Measurements from ENCODE around the gene AIP. TPM values are rescaled to one million over a fixed set of nuclear protein-coding genes. Genes with fewer than 3 reads are reported as not detected.

AIP gene
- total RNA-seq (61.5 TPM), polyA plus RNA-seq (ENCODE audit: insufficient read depth, low read depth, low replicate concordance) (135 TPM)
- long read RNA-seq, donor 1, transcript AIP-201 (6 exons, 1,221 nt), result major isoform, 20 of 23 reads
- long read RNA-seq, donor 1, partial matches to known transcripts, result 0 of 23 reads
- long read RNA-seq, donor 1, other reads (novel, unspliced or antisense), result 0 of 23 reads
- long read RNA-seq, donor 2, transcript AIP-201 (6 exons, 1,221 nt), result major isoform, 27 of 28 reads
- long read RNA-seq, donor 2, partial matches to known transcripts, result 0 of 28 reads
- long read RNA-seq, donor 2, other reads (novel, unspliced or antisense), result 0 of 28 reads
- long read RNA-seq, donor 3, transcript AIP-201 (6 exons, 1,221 nt), result major isoform, 34 of 34 reads
- long read RNA-seq, donor 3, partial matches to known transcripts, result 0 of 34 reads
- long read RNA-seq, donor 3, other reads (novel, unspliced or antisense), result 0 of 34 reads
- long read RNA-seq, donor 4, transcript AIP-201 (6 exons, 1,221 nt), result major isoform, 20 of 21 reads
- long read RNA-seq, donor 4, partial matches to known transcripts, result 0 of 21 reads
- long read RNA-seq, donor 4, other reads (novel, unspliced or antisense), result 0 of 21 reads
- long read RNA-seq, donor 5, partial matches to known transcripts, result 0 of 2 reads
- long read RNA-seq, donor 5, other reads (novel, unspliced or antisense), result 0 of 2 reads
- long read RNA-seq, donor 6, transcript AIP-201 (6 exons, 1,221 nt), result major isoform, 20 of 24 reads
- long read RNA-seq, donor 6, partial matches to known transcripts, result 0 of 24 reads
- long read RNA-seq, donor 6, other reads (novel, unspliced or antisense), result 0 of 24 reads
- long read RNA-seq, donor 7, transcript AIP-201 (6 exons, 1,221 nt), result major isoform, 74 of 87 reads
- long read RNA-seq, donor 7, partial matches to known transcripts, result 1 of 87 reads
- long read RNA-seq, donor 7, other reads (novel, unspliced or antisense), result 12 of 87 reads
- long read RNA-seq, donor 8, transcript AIP-201 (6 exons, 1,221 nt), result major isoform, 36 of 36 reads
- long read RNA-seq, donor 8, partial matches to known transcripts, result 0 of 36 reads
- long read RNA-seq, donor 8, other reads (novel, unspliced or antisense), result 0 of 36 reads
- long read RNA-seq, donor 9, transcript AIP-204 (3 exons, 801 nt), result minor isoform, 5 of 14 reads
- long read RNA-seq, donor 9, transcript AIP-201 (6 exons, 1,221 nt), result major isoform, 9 of 14 reads
- long read RNA-seq, donor 9, partial matches to known transcripts, result 0 of 14 reads
- long read RNA-seq, donor 9, other reads (novel, unspliced or antisense), result 0 of 14 reads
- long read RNA-seq, donor 10, transcript AIP-201 (6 exons, 1,221 nt), result major isoform, 28 of 30 reads
- long read RNA-seq, donor 10, partial matches to known transcripts, result 0 of 30 reads
- long read RNA-seq, donor 10, other reads (novel, unspliced or antisense), result 0 of 30 reads

GRCh38 chr11:67482827-67483798, at the start of gene AIP:
TSS of gene AIP (plus strand) at chr11:67483026. CDS start at chr11:67483159, 133 bp downstream.
- peak within 1 kb of the TSS; percentile 78 to 95 (median 94) for H3K4me3 ChIP-seq (ENCODE audit: low read length in 3 of 3)
- peak within 1 kb of the TSS; percentile 33 to 94 (median 83) for H3K9ac ChIP-seq (ENCODE audit: low read length in 3 of 3)
- FAIRE-seq (no peak), DNase-seq (peak; percentile 99)
- H3K9me3 ChIP-seq (ENCODE audit: control insufficient read depth in 2 of 3, insufficient read depth in 1 of 3, low read length in 3 of 3), result no peaks in the 10 kb centered on the region
- peaks cover 3 to 19% (median 9%) of the 10 kb centered on the region in 3 donors for H3K4me1 ChIP-seq (ENCODE audit: control insufficient read depth in 2 of 3, insufficient read depth in 2 of 3, low read depth in 1 of 3, low read length in 3 of 3)
- peaks cover 0 to 4% (median 2%) of the 10 kb centered on the region in 3 donors for H3K36me3 ChIP-seq (ENCODE audit: control insufficient read depth in 2 of 3, insufficient read depth in 3 of 3, low read length in 3 of 3)
- intact Hi-C loops (cut with DNase I), result no loop called here
- H3K27me3 ChIP-seq (ENCODE audit: control insufficient read depth, insufficient read depth, low read length), result no peaks in the 10 kb centered on the region
- no peak for TF ChIP-seq CTCF (IDR thresholded peaks at IDR 0.05; ENCODE audit: borderline replicate concordance, extremely low read depth, insufficient read depth)
- peak within 1 kb of the TSS; percentile 79 to 87 for H3K27ac ChIP-seq (ENCODE audit: low read depth in 2 of 2, low read length in 2 of 2)

- Histone ChIP-seq H3K4me3 (ENCODE audit: low read length in 3 of 3) (no peak overlapping the region), H3K27ac (ENCODE audit: low read depth in 2 of 2, low read length in 2 of 2) (no peak overlapping the region), H3K27me3 (ENCODE audit: control insufficient read depth, insufficient read depth, low read length) (no peaks in the 10 kb centered on the region), H3K36me3 (ENCODE audit: control insufficient read depth in 2 of 3, insufficient read depth in 3 of 3, low read length in 3 of 3) (peaks cover 0 to 9% (median 9%) of the 10 kb centered on the region in 3 donors), H3K9ac (ENCODE audit: low read length in 3 of 3) (no peak overlapping the region), H3K9me3 (ENCODE audit: control insufficient read depth in 2 of 3, insufficient read depth in 1 of 3, low read length in 3 of 3) (no peaks in the 10 kb centered on the region), H3K4me1 (ENCODE audit: control insufficient read depth in 2 of 3, insufficient read depth in 2 of 3, low read depth in 1 of 3, low read length in 3 of 3) (peaks cover 0 to 7% (median 3%) of the 10 kb centered on the region in 3 donors)
- intact Hi-C loops (cut with DNase I), result no loop called here
- no peak for DNase-seq
- no peak for TF ChIP-seq CTCF (IDR thresholded peaks at IDR 0.05; ENCODE audit: borderline replicate concordance, extremely low read depth, insufficient read depth)
- FAIRE-seq, result no peak
Observed at GRCh38 chr11:67433536-67434394, 49.1 kb upstream of the AIP start.

All from kidney (tissue), 22 donors.